Activated CD8-positive, alpha-beta memory T cell treated with anti-CD3 and anti-CD28 coated beads, Interleukin-2, amount 50 U/mL, for 1 hour (primary cell): ENCODE results near the gene CUL9.

Experiments
- DNase-seq: peaks from one replicate; pipeline ENCODE4 v3.0.0-alpha.2; 2020; ENCODE audit errors: extremely low read depth

CUL9 gene

GRCh38 chr6:43200541-43200940 is 18.5 kb downstream of the CUL9 start:
- no peak for DNase-seq

- DNase-seq: no peak
Measured at GRCh38 chr6:43202451-43202850, 20.5 kb downstream of the CUL9 start.

DNA sequence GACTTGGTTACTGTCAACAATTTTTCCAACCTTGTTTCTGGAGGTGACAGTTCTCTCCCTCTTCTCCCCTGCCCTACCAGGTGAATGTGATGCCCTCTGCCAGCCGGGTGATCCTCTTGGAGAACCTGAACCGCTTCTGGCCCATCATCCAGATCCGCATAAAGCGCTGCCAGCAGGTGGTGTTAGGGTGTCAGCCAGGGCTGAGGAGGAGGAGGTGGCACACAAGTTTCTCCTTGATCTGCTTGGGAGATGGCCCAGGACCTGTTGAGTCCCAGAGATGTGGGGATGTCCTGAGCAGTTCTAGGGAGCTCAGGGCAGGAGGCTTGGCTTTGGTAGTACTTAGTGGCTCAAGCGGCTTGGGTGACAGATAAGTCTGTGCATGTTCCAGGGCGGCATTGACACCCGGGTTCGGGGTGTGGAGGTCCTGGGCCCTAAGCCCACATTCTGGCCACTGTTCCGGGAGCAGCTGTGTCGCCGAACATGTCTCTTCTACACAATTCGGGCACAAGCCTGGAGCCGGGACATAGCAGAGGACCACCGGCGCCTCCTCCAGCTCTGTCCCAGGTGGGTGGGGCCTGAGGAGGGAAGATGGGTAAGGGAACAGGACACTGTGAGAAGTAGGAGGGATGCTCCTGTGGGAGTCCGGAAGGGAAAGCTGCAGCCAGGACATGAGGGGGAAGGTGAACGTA is 21.2 kb downstream of the CUL9 start:
- DNase-seq: no peak

DNA sequence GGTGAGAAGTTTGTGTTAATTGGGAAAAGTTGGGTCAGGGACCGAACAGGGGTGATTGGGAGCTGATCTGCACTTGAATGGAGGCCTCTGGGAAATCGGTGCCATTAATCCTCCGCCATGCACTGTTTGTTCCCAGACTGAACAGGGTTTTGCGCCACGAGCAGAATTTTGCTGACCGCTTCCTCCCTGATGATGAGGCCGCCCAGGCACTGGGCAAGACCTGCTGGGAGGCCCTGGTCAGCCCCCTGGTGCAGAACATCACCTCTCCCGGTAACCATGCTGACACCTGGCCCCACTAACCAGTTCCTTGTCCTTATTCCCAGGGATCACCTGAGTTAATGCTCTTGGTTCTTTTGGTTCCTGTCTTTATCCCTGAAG is 21.7 kb downstream of the CUL9 start:
- DNase-seq: no peak

GRCh38 chr6:43204271-43205105 is 22.5 kb downstream of the CUL9 start:
- DNase-seq: no peak

DNA sequence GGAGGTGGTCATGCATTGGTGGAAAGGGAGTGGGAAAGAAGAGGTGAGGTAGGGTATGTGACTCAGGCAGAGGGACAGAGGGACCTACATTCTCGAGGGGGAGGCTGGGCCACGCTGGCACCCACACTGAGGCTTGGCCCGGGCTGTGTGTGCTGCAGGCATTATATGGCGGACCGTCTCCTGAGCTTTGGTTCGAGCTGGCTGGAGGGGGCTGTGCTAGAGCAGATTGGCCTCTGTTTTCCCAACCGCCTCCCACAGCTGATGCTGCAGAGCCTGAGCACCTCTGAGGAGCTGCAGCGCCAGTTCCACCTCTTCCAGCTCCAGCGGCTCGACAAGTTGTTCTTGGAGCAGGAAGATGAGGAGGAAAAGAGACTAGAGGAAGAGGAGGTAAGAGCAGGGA is 23.9 kb downstream of the CUL9 start:
- no peak for DNase-seq

- DNase-seq: no peak
Measured at GRCh38 chr6:43207286-43207685, 25.3 kb downstream of the CUL9 start.

DNA sequence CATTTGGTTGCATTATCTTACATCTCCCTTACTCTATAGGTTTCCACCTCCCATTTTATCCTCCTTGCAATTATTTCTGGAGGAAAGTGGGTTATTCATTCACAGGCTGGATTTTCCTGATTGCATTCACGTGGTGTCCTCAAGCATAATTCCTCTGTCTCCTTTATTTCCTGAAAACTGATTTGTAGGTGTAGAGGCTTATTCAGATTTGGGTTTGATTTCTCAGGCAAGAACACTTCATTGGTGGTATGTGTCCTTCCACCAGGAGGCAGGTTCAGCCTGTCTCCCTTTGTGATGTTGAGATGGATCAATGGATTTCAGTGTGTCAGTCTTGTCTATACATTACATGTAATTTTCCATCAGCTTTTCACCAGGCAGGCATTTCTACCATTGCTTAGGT is 30.0 kb downstream of the CUL9 start:
- DNase-seq: no peak

- DNase-seq: no peak
Measured at GRCh38 chr6:43213431-43213830, 31.4 kb downstream of the CUL9 start.

DNA sequence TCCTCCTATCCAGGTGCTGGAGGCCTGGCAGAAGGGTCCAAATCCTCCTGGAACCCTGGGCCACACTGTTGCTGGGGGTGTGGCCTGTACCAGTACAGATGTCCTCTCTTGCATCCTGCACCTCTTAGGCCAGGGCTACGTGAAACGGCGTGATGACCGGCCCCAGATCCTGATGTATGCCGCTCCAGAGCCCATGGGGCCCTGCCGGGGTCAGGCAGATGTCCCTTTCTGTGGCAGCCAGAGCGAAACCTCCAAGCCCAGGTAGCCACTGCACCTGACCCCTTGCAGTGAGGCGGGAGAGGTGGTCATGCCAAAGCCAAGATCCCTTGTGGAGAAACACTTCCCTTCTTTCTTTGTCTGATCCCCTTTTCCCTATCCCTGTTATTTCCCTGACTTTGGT is 33.1 kb downstream of the CUL9 start:
- DNase-seq: no peak

DNA sequence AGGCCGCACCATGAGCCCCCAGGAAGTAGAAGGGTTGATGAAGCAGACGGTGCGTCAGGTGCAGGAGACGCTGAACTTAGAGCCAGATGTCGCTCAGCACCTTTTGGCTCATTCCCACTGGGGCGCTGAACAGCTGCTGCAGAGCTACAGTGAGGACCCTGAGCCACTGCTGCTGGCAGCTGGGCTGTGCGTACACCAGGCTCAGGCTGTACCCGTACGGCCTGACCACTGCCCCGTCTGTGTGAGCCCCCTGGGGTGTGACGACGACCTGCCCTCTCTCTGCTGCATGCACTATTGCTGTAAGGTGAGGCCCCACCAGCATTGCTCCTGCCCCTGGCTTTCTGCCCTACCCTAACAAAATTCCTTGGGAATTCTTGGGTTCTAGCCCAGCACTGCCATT is 34.2 kb downstream of the CUL9 start:
- no peak for DNase-seq

DNA sequence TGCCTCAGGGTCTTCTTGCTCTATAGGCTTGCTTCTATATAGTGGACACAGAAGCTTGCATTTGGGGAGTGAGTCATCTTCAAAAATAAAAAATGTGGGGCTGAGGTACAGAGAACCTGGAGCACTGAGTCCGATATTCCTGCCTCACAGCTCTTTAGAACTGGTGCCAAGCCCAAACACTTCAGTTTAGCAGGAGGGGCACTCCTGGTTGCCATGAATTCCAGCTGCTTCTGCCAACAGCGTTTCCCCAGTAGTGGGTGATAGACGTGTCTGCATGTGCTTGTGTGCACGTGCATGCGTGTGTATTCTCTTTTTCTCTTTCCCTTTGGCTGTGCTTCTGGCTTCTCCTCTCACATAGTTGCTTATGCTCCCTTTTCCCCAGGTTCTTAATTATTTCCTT is 35.4 kb downstream of the CUL9 start:
- DNase-seq: no peak

- DNase-seq: no peak
Measured at GRCh38 chr6:43219119-43219518, 37.1 kb downstream of the CUL9 start.

- DNase-seq: no peak
Measured at GRCh38 chr6:43219814-43220213, 37.8 kb downstream of the CUL9 start.

DNA sequence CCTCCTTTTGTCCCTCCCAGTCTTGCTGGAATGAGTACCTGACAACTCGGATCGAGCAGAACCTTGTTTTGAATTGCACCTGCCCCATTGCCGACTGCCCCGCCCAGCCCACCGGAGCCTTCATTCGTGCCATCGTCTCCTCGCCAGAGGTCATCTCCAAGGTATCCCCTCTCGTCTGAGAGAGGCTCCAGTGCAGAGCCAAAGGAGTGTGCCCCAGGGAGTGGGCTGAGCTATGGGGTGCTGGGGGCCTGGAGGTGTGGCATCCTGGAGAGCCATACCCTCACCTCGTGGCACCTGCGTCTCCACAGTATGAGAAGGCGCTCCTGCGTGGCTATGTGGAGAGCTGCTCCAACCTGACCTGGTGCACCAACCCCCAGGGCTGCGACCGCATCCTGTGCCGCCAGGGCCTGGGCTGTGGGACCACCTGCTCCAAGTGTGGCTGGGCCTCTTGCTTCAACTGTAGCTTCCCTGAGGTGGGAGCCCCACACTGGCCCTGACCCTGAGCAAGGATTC is 38.5 kb downstream of the CUL9 start:
- DNase-seq: no peak

DNA sequence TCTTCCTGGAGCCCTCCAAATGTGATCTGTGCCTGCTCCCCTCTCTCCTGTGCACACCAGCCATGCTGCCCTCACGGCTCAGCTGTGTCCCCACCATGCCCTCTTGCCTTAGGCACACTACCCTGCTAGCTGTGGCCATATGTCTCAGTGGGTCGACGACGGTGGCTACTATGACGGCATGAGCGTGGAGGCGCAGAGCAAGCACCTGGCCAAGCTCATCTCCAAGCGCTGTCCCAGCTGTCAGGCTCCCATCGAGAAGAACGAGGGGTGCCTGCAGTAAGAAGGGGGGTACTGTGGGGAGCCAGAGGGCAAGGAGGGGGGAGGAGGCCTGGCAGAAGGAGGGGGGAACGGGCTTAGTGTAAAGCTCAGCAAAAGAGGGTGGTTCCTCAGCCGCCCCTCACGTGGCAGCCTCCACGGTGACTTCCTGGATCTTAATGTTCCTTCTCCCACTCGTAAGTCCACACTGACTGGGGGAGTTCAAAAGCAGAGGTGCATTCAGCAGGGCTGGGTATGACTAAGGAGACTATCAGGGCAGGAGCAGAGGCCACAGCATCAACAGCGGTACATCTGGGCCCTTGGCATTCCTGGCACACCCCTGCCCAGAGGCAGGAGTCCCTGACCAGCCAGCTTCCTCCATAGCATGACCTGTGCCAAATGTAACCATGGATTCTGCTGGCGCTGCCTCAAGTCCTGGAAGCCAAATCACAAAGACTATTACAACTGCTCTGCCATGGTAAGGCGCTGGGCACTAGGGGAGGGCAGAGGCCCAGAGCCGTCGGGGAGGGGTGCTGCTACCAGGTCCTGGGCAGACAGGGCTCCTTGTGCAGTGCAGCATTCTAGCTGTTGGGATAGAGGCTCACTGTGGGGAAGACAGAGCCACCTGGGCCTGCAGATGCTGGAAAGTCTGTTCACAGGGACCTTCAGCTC is 39.3 kb downstream of the CUL9 start:
- DNase-seq: no peak

GRCh38 chr6:43222418-43223059 is 40.5 kb downstream of the CUL9 start:
- DNase-seq: no peak

DNA sequence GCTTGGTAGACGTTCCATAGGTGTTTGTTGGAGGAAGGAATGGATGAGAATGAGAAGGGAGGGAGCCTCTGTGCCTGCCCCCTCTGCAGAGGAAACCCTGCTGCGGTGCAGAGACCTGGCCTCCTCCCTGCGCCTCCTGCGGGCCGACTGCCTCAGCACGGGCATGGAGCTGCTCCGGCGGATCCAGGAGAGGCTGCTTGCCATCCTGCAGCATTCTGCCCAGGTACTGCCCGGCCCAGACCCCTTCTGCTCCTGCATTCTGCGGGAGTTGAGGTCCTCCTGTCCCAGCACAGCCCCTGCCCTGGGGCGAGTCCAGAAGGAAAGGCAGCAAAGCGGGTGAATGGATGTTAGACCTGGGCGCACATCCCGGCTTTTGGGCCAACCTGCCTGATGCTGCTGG is 41.2 kb downstream of the CUL9 start:
- DNase-seq: no peak

DNA sequence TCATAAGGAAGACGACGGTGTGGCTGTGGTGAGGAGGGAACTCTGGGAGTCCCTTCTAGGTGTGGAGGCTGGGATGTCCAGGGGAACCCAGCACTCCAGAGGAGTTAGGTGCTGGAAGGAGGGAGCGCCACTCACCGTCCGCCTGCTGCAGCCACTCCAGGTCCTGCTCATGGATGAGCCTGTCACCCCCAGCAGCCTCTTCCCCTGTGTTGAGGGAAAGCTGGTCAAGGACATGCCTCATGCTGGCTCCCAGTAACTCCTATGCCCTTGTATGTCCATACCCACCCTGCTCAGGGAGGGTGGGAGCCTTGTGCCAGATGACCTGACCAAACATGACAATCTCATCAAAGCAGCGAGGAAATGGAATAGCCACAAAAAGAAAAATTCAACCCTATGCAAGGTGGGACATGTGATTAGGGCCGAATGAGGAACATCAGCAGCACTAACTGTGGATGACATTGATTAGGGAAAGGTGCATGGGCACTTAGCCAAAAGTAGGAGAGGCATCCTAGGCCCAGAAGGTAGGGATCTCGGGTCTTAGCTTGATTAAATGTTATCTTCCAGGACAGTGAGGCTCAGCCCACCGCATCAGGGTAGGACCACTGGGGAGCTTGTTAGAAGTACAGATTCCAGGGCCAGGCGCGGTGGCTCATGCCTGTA is 44.3 kb downstream of the CUL9 start:
- DNase-seq: no peak

DNA sequence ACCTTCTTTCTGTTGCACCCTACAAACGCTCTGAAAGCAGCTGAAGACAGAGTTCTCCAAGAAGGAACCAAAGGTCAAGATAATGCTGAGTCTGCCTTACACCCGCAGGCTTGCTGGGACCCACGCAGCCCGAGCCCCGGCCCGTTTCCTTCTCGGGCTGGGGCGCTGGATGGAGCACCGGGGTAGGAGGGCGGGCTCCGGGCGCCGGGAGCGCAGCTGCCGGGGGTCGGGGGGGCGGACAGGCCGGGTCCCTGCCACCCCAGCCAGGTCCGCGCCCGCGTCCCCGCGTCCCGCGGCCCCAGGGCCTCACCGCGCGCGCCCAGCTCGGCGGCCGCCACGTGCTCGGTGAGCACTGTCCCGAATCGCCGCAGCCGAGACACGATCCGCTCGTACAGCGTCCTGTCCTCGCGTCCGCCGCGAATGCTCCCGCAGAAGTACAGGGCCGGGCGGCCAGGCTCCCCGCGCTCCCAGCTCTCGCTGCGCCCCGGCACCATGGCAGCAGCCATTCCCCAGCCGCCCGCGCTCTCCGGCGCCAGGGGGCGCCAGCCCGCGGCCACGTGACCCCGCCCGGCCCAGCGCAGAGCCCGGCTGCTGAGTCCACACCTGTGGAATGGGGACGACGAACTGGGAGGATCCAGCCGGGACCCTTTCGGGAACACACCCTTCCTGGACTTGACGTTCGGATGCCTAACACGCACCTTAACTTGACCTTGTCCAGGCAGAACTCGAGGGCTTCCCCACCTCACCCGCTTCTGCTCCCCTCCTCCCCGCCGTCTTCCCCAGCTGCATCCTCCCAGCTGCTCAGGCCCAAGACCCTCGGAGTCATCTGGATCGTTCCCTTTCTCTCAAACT is 47.2 kb downstream of the CUL9 start, which contains the start of gene DNPH1:
Gene DNPH1, minus strand, starts transcription at position 531 of the 852 bp plus-strand sequence. Its CDS starts 25 bp downstream, at position 506.
- DNase-seq: no peak
